HG03575 (cell line): ENCODE results near the gene SAP30L.
A peak's percentile ranks its signal among the peaks of the same experiment; 100 is the strongest.

Experiments used
- ATAC-seq: cut with Tn5 transposase; IDR thresholded peaks from one replicate; pipeline ENCODE4 v1.9.1; 2021; ENCODE audit not compliant: unreplicated experiment, insufficient number of reproducible peaks, low FRiP score; ENCODE audit errors: extremely low read depth

Gene SAP30L, protein sequence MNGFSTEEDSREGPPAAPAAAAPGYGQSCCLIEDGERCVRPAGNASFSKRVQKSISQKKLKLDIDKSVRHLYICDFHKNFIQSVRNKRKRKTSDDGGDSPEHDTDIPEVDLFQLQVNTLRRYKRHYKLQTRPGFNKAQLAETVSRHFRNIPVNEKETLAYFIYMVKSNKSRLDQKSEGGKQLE

DNA sequence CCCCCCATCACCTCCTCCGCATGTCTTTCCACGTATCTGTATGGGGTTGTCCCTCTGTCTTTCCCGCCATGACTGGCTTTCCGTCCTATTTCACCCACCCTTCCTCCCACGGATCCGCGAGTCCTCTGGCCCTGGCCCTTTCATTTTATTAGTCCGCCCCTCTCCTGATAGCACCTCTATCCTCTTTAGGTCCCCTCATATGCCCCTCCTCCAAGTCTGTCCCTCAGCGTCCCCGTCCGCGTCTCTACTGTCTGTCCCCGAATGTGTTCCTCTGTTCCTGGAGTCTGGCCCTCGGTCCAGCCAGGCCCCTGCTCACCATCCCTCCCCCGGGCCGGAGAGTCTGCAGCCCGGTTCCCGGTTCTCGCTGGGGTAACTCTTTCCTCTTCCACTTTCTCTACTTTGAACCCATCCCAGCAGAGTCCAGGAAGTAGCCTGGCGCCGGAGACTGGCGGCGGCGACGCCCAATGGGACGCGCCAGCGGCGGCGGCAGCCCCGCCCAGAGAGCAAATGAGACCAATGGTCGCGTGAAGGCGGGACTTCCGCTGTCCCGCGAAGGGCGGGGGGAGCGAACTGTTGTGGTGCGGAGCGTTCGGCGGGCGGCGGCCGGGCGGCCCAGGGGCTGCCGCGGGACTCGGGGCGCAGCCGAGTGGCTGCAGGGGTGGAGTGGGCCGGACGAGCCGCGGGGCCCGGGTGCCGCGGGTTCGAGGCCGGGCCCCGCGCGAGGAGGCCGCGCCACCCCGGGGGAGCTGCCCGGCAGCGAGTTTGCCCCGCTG lies at the start of gene SAP30L:
Gene SAP30L (plus strand): TSS at position 576 of the 773 bp plus-strand sequence. CDS start 608 bp downstream, outside the sequence.
- ATAC-seq = peak; percentile 72

DNA sequence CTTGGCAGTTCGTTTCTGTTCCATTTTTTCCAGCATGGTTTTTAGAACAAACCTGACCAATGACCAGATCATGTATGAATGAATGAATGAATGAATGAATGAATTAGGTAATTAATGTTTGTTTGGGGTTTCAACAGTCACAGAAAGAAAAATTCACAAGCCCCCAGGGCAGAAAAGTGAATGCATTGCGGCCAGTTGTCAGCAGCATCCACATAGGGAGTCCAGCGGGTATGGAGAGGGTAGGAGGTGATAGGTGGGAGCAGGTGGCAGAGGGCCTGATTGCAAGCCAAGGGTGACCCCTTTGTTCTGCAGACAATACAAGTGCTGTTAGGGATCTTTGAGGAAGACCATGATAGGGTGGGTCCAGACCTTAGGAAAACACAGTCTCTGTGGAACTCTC lies 49.7 kb upstream of the SAP30L start:
- no peak for ATAC-seq

DNA sequence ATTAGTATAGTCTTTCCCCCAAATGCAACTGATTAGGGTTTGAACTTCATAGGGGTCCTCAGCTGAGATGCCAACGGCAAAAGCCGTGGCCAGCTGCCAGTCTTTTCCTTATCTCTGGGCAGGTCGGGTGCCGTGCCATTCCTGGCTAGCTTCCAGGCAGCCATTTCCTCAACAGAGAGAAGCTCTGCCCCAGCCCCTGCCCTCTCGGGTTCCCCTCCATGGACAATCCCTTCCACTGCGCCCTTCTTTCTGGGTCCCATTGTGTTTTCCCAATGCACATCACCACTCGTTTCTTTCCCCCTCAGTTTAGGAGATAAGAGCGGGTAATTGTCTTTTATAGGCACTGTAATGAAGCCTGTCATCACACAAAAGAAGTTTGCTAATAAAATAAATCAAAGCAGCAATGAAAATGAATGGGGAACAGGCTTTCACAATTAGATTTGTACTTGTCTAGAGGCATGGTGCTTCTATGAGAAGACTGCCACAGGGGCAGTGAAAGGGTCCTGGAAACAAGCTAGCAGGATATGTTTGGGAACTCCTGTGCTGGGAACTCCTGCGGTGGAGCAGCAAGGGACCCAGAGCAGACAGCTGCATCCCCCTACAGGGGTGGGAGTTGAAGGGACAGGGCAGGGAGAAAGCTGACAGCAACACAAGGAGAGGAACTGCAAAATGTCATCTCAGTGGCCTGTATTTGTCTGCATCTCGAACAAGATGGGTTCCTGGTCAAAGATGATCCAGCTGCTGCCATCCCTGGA lies 48.0 kb upstream of the SAP30L start:
- ATAC-seq = no peak

DNA sequence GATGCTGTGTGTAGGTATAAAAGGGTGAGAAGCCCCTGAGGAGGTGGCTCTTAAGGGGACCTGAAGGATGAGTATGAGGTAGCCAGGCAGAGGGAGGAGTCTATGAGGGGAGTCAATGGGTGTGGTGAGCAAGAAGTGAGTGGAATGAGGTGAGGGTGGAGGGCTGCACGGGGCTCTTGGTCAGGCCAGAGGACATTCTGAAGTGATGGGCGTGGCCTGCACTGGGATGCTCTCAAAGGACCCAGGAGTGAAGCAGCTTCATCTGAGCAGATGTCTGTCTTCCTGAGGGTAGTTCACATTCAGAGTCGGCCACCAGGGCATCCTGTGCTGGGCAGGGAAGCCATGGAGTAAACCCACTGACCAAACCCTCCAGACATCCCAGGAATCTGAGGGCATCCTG lies 45.1 kb upstream of the SAP30L start:
- no peak for ATAC-seq

DNA sequence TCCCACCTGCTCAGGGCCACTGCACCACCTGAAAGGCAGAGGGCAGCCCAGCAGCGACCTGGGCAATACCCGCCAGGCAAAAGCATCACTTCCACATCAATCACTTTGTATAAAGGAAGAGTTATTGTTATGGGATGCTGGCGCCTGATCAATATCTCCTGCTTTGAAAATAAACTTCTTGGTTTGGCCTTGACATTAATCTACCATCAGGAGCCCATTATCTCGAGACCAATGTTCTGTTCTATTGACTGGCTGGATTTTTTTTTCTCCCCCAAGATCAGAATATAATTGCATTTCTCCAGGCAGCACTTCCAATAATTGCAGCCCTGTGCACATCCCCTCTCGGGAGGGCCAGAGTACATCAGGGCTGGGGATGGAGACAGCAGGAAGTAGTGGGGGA lies 44.4 kb upstream of the SAP30L start:
- no peak for ATAC-seq

DNA sequence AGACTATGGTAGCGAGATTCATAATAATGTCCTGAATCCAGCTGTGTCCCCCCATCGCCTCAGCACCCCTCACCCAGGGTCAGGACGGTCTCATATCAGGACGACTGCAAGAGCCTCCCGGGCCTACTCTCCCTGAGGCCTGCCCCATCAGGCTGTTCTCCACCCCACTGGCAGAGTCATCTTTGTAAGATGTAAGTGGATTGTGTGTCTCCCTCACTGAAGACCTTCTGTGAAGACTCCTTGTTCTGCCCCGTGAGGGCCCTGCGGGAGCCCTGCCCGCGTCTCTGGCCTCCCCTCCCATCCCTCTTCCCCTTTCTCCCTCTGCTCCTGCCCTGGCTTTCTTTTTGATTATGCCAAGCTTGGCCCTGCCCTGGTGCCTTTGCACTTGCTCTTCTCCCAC lies 43.9 kb upstream of the SAP30L start:
- ATAC-seq = no peak

DNA sequence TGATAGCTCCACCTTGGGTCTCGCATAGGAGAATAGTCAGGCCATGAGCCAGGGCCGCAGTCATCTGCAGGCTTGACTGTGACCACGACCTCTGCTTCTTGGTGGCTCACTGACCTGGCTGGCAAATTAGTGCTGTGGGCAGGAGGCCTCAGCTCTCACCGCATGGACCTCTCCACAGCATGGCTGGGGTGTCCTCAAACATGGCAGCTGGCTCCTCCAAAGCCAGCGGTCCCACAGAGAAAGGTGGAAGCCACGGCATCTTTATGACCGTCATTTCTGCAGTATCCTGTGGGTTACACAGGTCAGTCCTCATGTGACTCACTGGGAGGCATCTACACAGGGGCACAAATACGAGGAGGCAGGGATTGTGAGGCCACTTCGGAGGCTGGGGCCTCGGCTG lies 43.2 kb upstream of the SAP30L start:
- ATAC-seq = no peak

DNA sequence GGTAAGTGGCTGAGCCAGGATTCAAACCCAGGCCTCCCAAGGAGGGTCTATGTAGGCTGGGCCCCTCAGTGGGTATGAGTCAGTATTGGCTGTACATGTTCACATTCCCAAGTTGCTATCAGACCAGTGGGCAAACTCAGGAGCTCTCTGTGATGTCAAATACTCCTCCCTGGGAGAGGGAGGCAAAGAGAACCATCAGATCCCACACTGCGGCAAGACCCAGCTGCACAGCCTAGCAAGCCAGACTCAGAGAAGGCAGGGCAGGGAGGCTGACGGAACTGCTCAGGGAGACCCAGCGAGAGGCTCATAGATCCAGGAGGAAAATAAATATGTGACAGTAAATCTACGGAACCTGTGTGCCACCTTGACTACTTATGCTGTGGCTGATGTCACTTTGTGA lies 42.6 kb upstream of the SAP30L start:
- ATAC-seq = no peak

DNA sequence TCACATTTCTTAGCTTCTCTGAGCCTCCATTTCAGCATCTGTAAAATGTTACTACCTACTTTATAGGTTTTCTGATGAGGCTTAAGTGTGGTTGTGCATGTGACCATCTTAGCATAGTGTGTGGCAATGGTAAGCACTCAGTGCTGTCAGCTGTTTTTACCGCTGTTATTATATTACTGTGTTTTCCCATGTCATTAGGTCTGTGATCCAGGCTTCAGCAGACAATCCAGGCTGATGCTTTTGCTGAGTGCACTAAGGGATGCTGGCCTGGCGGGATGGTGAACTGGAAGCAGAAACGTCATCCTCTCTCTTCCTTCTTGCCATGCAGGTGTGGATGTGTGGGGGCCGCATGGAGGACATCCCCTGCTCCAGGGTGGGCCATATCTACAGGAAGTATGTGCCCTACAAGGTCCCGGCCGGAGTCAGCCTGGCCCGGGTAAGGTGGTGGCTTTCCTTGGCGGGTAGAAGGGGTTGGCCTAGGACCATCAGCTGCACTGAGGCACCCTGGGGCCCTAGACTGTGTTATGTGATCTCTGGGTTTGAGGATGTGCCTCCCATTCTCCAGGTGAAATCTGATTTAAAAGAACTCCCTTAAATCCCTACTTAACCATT lies 41.9 kb upstream of the SAP30L start:
- ATAC-seq = no peak

DNA sequence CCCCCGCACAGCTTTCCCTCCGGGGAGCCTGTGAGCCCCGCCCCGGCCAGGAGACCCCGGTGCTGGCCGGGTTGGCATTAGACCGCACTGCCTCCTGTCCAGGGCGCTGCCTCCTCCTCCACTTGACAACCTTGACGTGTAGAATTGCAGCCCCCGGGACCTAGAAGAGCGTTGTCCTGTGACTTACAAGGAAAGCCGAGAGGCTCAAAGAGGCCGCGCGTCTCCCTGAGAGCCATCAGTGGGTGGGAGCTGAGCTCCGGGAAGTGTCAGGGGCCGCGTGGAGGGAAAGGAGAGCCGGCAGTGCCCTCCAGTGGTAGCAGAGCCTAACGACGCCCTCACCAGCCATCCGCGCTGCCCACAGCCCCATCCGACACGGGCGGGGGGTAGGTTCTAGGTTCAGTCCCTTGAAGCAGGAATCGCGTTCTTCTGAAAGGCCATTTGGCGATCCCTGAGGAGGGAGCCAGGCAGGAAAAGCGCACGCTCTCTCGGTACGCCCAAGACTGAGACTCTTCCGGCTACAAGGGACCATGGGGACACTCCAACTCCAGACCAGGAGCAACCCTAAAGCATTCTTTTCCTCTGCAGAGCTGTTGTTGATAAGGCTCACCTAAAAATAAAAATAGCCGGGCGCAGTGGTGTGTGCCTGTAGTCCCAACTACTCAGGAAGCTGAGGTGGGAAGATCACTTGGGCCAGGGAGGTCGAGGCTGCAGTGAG lies 40.6 kb upstream of the SAP30L start:
- ATAC-seq = no peak

DNA sequence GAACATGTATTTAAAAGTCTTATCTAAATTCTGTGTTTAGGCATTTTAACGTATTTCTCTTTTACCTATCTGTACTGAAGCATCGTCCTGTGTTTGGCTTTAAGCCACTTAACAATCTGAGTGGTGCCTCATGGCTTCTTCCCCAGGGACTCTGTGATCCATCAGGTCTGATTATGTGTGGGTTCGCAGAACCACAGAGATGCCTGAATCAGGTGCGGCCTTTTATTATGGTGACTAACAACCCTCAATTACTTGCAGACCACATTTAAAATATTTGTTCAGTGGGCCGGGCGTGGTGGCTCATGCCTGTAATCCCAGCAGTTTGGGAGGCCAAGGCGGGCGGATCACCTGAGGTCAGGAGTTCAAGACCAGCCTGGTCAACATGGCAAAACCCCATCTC lies 39.6 kb upstream of the SAP30L start:
- no peak for ATAC-seq

DNA sequence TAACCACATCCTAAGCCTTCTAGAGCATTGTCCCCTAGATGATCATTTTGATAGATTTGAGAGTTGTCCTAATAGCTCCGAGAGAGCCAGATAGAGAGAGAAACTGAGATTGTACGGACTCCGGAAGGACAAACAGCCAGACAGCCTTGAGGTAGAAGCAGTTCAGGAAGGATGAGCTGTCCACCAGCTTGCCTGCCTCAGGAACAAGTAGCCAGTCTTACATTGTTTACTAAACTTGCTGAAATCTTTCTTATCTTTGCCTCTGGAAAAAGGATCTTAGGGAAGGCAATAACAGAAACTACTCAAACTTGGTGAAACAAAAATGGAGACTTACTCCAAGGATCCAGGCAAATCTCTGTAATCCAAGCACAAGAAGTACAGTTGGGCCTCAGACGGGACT lies 39.0 kb upstream of the SAP30L start:
- no peak for ATAC-seq

DNA sequence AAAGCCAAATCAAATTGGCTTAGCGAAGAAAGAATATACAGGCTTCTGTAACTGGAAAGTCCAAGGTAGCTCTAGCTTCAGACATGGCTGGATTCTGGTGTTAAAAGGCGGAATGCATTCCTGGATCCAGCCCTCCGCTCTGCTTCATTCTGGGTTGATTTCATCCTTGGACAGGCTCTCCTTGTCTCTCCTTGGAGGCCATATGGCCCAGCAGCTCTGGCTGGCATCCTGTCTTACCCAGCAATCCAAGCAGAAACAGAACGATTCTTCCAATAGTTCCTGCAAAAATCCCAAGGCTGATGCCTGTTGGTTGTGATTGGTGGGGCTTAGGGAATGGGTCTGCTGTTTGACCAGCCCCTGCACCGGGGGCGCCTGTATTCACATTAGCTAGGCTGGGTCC lies 37.0 kb upstream of the SAP30L start:
- no peak for ATAC-seq

DNA sequence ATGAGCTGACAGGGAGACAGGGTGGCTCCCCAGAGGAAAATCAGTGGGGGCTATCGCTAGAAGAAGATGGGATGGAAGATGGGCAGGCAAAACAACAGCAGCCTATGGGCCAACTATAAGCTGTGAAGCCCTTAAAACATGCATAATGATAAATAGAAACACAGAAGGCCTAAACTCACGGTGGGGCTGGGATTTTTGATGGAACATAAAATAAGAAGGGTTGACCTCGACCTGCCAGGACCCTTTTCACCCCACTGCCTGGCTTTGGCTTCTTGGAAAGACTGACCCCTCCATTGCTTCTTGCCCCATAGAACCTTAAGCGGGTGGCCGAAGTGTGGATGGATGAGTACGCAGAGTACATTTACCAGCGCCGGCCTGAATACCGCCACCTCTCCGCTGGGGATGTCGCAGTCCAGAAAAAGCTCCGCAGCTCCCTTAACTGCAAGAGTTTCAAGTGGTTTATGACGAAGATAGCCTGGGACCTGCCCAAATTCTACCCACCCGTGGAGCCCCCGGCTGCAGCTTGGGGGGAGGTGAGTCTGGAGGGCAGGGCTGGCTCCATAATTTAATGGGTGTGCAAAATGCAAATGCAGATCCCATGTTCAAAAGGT lies 36.5 kb upstream of the SAP30L start:
- no peak for ATAC-seq

DNA sequence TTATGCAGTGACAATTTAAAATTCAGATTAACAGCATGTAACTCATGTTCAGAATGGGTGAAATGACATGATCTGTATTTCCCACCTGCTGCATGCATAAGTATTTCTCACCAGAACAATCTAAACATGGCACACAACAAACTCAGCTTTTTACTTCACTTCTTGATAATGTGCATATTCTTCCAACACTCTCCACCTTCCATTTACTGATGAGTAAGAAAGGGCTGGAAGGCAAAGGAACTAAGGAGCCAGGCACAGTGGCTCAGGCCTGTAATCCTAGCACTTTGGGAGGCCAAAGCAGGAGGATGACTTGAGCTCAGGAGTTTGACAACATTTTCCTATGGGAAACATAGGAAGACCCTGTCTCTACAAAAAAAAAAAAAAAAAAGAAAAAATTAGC lies 35.8 kb upstream of the SAP30L start:
- ATAC-seq = no peak

DNA sequence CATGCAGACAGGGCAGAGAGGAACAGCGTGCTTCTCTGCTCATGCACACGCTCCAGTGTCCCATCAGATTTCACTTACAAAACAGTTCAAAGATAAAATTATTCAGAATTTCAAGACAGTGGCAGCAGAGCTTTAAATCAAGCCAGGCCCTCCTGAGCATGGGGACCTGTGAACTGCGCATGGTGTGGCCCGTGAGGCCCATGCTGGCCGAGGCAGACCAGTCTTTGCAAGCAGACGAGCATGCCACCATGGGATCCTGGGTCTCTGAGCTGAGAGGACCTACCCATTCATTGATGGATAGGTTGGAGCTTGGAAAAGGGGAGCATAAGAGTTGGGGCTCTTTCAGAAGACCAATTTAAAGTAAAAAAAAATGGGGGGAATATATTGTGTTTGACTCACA lies 35.0 kb upstream of the SAP30L start:
- no peak for ATAC-seq

DNA sequence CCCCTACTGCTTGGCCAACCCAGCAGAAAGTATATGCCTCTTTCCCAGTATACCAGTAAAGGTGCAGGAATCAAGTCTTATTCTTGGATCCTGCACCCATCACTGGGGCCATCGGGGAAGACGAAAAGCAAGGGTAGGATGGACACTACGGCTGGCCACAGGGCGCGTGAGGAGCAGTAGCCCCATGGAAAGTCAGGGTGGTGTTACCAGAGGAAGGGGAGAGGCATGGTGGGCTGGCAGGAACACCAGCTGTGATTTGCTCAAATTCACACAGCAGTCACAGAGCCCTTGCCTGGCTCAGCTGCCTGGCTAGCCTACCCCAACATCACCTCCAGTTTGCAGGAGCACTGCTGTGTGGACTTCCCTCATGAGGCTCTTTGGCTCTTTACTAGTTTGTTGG lies 34.5 kb upstream of the SAP30L start:
- ATAC-seq = no peak

DNA sequence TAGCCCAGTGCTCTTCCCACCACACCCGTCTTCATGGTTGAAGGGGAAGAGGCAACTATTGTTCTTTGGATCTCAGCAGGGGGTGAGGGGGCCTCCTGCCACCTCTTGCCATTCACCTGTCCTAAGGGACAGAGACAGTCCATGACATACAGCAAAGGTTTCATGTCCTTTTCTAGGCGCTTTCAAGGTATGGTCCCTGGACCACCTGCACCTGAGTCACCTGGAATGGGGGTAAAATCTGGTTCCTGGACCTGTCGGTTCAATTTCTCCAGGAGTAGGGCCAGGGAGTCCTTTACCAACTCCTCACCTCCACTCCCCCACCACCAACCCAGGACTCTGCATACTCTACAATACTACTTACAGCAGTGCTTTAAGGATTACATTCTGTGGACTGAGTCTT lies 33.5 kb upstream of the SAP30L start:
- ATAC-seq = no peak

DNA sequence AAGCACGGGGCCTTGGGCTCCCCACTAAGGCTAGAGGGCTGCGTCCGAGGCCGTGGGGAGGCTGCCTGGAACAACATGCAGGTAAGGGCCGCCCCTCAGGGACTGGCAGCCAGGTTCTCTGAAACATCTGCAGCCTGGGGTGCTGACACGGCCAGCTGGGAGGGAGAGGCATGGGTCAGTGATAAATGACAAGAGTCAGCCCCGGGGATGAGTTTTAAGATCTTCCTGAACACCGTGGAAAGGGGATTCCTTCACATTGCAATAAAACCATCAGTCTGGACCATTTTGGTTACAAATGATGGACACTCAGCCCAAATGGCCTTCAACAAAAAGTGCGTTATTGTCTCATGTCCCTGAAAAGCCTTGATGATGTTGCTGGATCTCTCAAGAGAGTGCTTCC lies 32.9 kb upstream of the SAP30L start:
- no peak for ATAC-seq
